Testis (tissue), 2 donors: ENCODE results near the gene ESPNL.

Experiments used
- POLR2A ChIP-seq: fragments of 450-650 bp; IDR thresholded peaks from one replicate; pipeline ENCODE4 v1.6.1; 2017; ENCODE audit warnings: antibody characterized with exemption, mild to moderate bottlenecking, moderate library complexity
- TF ChIP-seq, protein P1 (sequence below), 3 experiments: fragments of 450-650 bp in 2 of 3; fragments of 200-600 bp in 1 of 3; sonication (generic) in 1 of 3; IDR thresholded peaks; one replicate each; pipeline ENCODE4 v1.5.1; 2016 to 2019; ENCODE audit warnings: antibody characterized with exemption in 3 of 3, mild to moderate bottlenecking in 2 of 3, moderate library complexity in 1 of 3

DNA sequence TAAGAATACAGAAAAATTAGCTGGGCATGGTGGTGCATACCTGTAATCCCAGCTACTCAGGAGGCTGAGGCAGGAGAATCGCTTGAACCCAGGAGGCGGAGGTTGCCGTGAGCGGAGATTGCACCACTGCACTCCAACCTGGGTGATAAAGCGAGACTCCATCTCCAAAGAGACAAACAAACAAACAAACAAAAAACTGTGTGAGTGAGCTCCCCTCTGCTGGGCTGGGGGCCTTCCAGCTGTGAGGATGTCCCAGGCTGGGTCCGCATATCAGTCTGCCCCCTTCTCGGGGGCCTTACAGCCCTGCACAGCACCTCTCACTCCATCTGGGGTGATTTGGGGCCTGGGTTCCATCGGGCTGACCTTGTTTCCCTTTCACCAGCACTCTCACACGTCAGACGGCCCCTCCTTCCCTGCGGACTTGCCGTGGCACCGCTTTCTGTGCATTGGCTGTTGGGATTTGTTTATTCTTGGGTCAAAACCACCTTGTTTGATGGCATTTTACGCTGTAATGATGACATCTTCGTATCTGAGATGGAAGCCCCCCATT lies 35.5 kb downstream of the ESPNL start:
- TF ChIP-seq, protein P1, sequence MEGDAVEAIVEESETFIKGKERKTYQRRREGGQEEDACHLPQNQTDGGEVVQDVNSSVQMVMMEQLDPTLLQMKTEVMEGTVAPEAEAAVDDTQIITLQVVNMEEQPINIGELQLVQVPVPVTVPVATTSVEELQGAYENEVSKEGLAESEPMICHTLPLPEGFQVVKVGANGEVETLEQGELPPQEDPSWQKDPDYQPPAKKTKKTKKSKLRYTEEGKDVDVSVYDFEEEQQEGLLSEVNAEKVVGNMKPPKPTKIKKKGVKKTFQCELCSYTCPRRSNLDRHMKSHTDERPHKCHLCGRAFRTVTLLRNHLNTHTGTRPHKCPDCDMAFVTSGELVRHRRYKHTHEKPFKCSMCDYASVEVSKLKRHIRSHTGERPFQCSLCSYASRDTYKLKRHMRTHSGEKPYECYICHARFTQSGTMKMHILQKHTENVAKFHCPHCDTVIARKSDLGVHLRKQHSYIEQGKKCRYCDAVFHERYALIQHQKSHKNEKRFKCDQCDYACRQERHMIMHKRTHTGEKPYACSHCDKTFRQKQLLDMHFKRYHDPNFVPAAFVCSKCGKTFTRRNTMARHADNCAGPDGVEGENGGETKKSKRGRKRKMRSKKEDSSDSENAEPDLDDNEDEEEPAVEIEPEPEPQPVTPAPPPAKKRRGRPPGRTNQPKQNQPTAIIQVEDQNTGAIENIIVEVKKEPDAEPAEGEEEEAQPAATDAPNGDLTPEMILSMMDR (IDR thresholded peaks at IDR 0.05), result no peak
- no peak for TF ChIP-seq POLR2A
